ENCODE measurements around the gene ADD3. TPM values are rescaled to one million over a fixed set of nuclear protein-coding genes. Genes with fewer than 3 reads are reported as not detected.

The ADD3 gene
- total RNA-seq = 100 to 1,000 TPM; 124 to 206 TPM

GRCh38 chr10:110007701-110008517 is at the start of gene ADD3:
TSS of gene ADD3 (plus strand) at chr10:110007984. CDS start at chr10:110100654, 92,670 bp downstream.
- DNase-seq = peak; percentile 95
- peaks cover 34% of the 10 kb centered on the region for H3K4me1 Mint-ChIP-seq
- H3K4me3 Mint-ChIP-seq = no peak within 1 kb of the TSS
- H3K9me3 Mint-ChIP-seq (ENCODE audit: low read depth) = no peaks in the 10 kb centered on the region
- CTCF ChIA-PET = interaction anchor here (0.7 to 6.3 kb wide), 13 partner anchors 8 to 203 kb away, joined by 3 to 32 read pairs (median 4); no protein-coding TSS in a partner anchor
- H3K27me3 Mint-ChIP-seq = no peaks in the 10 kb centered on the region
- no peaks in the 10 kb centered on the region for H3K36me3 Mint-ChIP-seq
- H3K27ac Mint-ChIP-seq = peak within 1 kb of the TSS; percentile 89
- ATAC-seq = peak; percentile 78

- peaks cover 2% of the 10 kb centered on the region for H3K4me1 Mint-ChIP-seq
- ATAC-seq (no peak), DNase-seq (no peak)
- no peaks in the 10 kb centered on the region for H3K9me3 Mint-ChIP-seq (ENCODE audit: low read depth)
- peaks cover 6% of the 10 kb centered on the region for H3K27me3 Mint-ChIP-seq
- no peak overlapping the region for H3K4me3 Mint-ChIP-seq
- H3K36me3 Mint-ChIP-seq = no peaks in the 10 kb centered on the region
- no peak overlapping the region for H3K27ac Mint-ChIP-seq
- CTCF ChIA-PET = interaction anchor here (2.9 kb wide), 1 partner anchor 74 kb away, joined by 11 read pairs; no protein-coding TSS in a partner anchor
Measured at GRCh38 chr10:109958059-109958458, 49.7 kb upstream of the ADD3 start.

- no peak overlapping the region for H3K27ac Mint-ChIP-seq
- no peaks in the 10 kb centered on the region for H3K27me3 Mint-ChIP-seq
- ATAC-seq (no peak), DNase-seq (no peak)
- H3K4me1 Mint-ChIP-seq = peaks cover 5% of the 10 kb centered on the region
- no peaks in the 10 kb centered on the region for H3K36me3 Mint-ChIP-seq
- CTCF ChIA-PET = no interaction called here
- no peak overlapping the region for H3K4me3 Mint-ChIP-seq
- no peaks in the 10 kb centered on the region for H3K9me3 Mint-ChIP-seq (ENCODE audit: low read depth)
Measured at GRCh38 chr10:109959259-109960145, 48.3 kb upstream of the ADD3 start.

GRCh38 chr10:109960682-109961081 is 47.1 kb upstream of the ADD3 start:
- H3K4me3 Mint-ChIP-seq = no peak overlapping the region
- peaks cover 6% of the 10 kb centered on the region for H3K4me1 Mint-ChIP-seq
- DNase-seq = no peak
- no peak overlapping the region for H3K27ac Mint-ChIP-seq
- CTCF ChIA-PET = interaction anchor here (1.4 kb wide), 1 partner anchor 76 kb away, joined by 5 read pairs; no protein-coding TSS in a partner anchor
- no peak for ATAC-seq
- H3K36me3 Mint-ChIP-seq = no peaks in the 10 kb centered on the region
- H3K9me3 Mint-ChIP-seq (ENCODE audit: low read depth) = no peaks in the 10 kb centered on the region
- H3K27me3 Mint-ChIP-seq = peaks cover 2% of the 10 kb centered on the region

- Mint-ChIP-seq H3K36me3 (no peaks in the 10 kb centered on the region), H3K9me3 (ENCODE audit: low read depth) (no peaks in the 10 kb centered on the region), H3K27me3 (peaks cover 2% of the 10 kb centered on the region), H3K4me3 (no peak overlapping the region), H3K4me1 (peaks cover 6% of the 10 kb centered on the region), H3K27ac (no peak overlapping the region)
- CTCF ChIA-PET = interaction anchor here (1.4 kb wide), 1 partner anchor 77 kb away, joined by 5 read pairs; no protein-coding TSS in a partner anchor
- no peak for DNase-seq
- ATAC-seq = no peak
Measured at GRCh38 chr10:109961174-109962001, 46.4 kb upstream of the ADD3 start.

- no peak overlapping the region for H3K4me3 Mint-ChIP-seq
- no peak for DNase-seq
- H3K27me3 Mint-ChIP-seq = peaks cover 2% of the 10 kb centered on the region
- H3K36me3 Mint-ChIP-seq = no peaks in the 10 kb centered on the region
- no peaks in the 10 kb centered on the region for H3K9me3 Mint-ChIP-seq (ENCODE audit: low read depth)
- H3K4me1 Mint-ChIP-seq = peaks cover 4% of the 10 kb centered on the region
- ATAC-seq = no peak
- CTCF ChIA-PET = no interaction called here
- H3K27ac Mint-ChIP-seq = no peak overlapping the region
Measured at GRCh38 chr10:109962247-109962646, 45.5 kb upstream of the ADD3 start.

GRCh38 chr10:109963439-109963838 is 44.3 kb upstream of the ADD3 start:
- Mint-ChIP-seq H3K4me1 (peaks cover 4% of the 10 kb centered on the region), H3K27me3 (peaks cover 2% of the 10 kb centered on the region), H3K27ac (no peak overlapping the region), H3K4me3 (no peak overlapping the region), H3K36me3 (no peaks in the 10 kb centered on the region), H3K9me3 (ENCODE audit: low read depth) (no peaks in the 10 kb centered on the region)
- ATAC-seq (no peak), DNase-seq (no peak)
- CTCF ChIA-PET = interaction anchor here (1.6 kb wide), 1 partner anchor 13 kb away, joined by 4 read pairs; no protein-coding TSS in a partner anchor

GRCh38 chr10:109964318-109964717 is 43.5 kb upstream of the ADD3 start:
- peaks cover 4% of the 10 kb centered on the region for H3K4me1 Mint-ChIP-seq
- no peaks in the 10 kb centered on the region for H3K36me3 Mint-ChIP-seq
- peaks cover 2% of the 10 kb centered on the region for H3K27me3 Mint-ChIP-seq
- no peaks in the 10 kb centered on the region for H3K9me3 Mint-ChIP-seq (ENCODE audit: low read depth)
- no peak overlapping the region for H3K4me3 Mint-ChIP-seq
- CTCF ChIA-PET = interaction anchor here (0.8 to 1.9 kb wide), 4 partner anchors 9 to 80 kb away, joined by 3 to 9 read pairs (median 4); no protein-coding TSS in a partner anchor
- no peak for ATAC-seq
- H3K27ac Mint-ChIP-seq = no peak overlapping the region
- no peak for DNase-seq

- Mint-ChIP-seq H3K4me3 (no peak overlapping the region), H3K4me1 (peaks cover 4% of the 10 kb centered on the region), H3K9me3 (ENCODE audit: low read depth) (no peaks in the 10 kb centered on the region), H3K27me3 (peaks cover 13% of the 10 kb centered on the region), H3K36me3 (no peaks in the 10 kb centered on the region), H3K27ac (no peak overlapping the region)
- DNase-seq (no peak), ATAC-seq (no peak)
- CTCF ChIA-PET = interaction anchor here (1.3 to 1.4 kb wide), 2 partner anchors 15 to 83 kb away, joined by 4 read pairs; no protein-coding TSS in a partner anchor
Measured at GRCh38 chr10:109966961-109967738, 40.6 kb upstream of the ADD3 start.

- H3K4me1 Mint-ChIP-seq = peaks cover 4% of the 10 kb centered on the region
- H3K27ac Mint-ChIP-seq = no peak overlapping the region
- H3K36me3 Mint-ChIP-seq = no peaks in the 10 kb centered on the region
- DNase-seq (no peak), ATAC-seq (no peak)
- H3K9me3 Mint-ChIP-seq (ENCODE audit: low read depth) = no peaks in the 10 kb centered on the region
- CTCF ChIA-PET = interaction anchor here (1.3 to 1.4 kb wide), 2 partner anchors 14 to 83 kb away, joined by 4 read pairs; no protein-coding TSS in a partner anchor
- peaks cover 17% of the 10 kb centered on the region for H3K27me3 Mint-ChIP-seq
- H3K4me3 Mint-ChIP-seq = no peak overlapping the region
Measured at GRCh38 chr10:109967739-109968088, 40.1 kb upstream of the ADD3 start.

GRCh38 chr10:109968953-109969759 is 38.6 kb upstream of the ADD3 start:
- Mint-ChIP-seq H3K9me3 (ENCODE audit: low read depth) (no peaks in the 10 kb centered on the region), H3K27ac (no peak overlapping the region), H3K36me3 (no peaks in the 10 kb centered on the region), H3K4me1 (peaks cover 2% of the 10 kb centered on the region), H3K4me3 (no peak overlapping the region), H3K27me3 (peaks cover 21% of the 10 kb centered on the region)
- CTCF ChIA-PET = interaction anchor here (0.8 to 2.5 kb wide), 5 partner anchors 10 to 85 kb away, joined by 3 to 9 read pairs (median 4); no protein-coding TSS in a partner anchor
- DNase-seq (no peak), ATAC-seq (no peak)
